WTC11 (cell line): ENCODE results near the gene ARMC9. TPM values are rescaled to one million over a fixed set of nuclear protein-coding genes. Genes with fewer than 3 reads are reported as not detected.

Experiments
- ATAC-seq: fragments of 200-7000 bp; cut with Tn5 transposase; 2 replicates; pipeline ENCODE4 v1.10.0; 2021; ENCODE audit warnings: mild to moderate bottlenecking, moderate library complexity
- CTCF ChIA-PET: fragments of 300-600 bp; sonication (Branson Sonifier 250); formaldehyde crosslinking; loops from one replicate; lab custom pipeline; 2021; ENCODE audit warnings: antibody characterized with exemption; lab: Charles Lee
- POLR2A ChIA-PET: fragments of 350-600 bp; sonication (Branson Sonifier 250); formaldehyde crosslinking; loops from one replicate; lab custom pipeline; 2021; ENCODE audit warnings: antibody characterized with exemption; lab: Charles Lee
- DNase-seq: peaks from one replicate; pipeline ENCODE4 v3.0.0; 2021; ENCODE audit warnings: low spot score
- H3K27ac Mint-ChIP-seq: 2 replicates; pipeline ENCODE4 v1.8.0; 2021; ENCODE audit warnings: mixed read lengths
- H3K27me3 Mint-ChIP-seq: 2 replicates; pipeline ENCODE4 v1.8.0; 2021; ENCODE audit warnings: low read depth, mild to moderate bottlenecking, moderate library complexity, mixed read lengths
- H3K36me3 Mint-ChIP-seq: 2 replicates; pipeline ENCODE4 v1.8.0; 2021; ENCODE audit warnings: mixed read lengths
- H3K4me1 Mint-ChIP-seq: 2 replicates; pipeline ENCODE4 v1.8.0; 2022; ENCODE audit warnings: mixed read lengths
- H3K4me3 Mint-ChIP-seq: 2 replicates; pipeline ENCODE4 v1.8.0; 2021; ENCODE audit warnings: mild to moderate bottlenecking, moderate library complexity, mixed read lengths
- H3K9me3 Mint-ChIP-seq: 2 replicates; pipeline ENCODE4 v1.8.0; 2021; ENCODE audit warnings: mixed read lengths
- ATF2 ChIP-seq: sonication (generic); formaldehyde crosslinking; IDR thresholded peaks from 2 replicates; pipeline ENCODE4 v1.8.1; 2022; ENCODE audit warnings: low read depth, missing genetic modification reagents, borderline replicate concordance
- ATF6 ChIP-seq: sonication (generic); formaldehyde crosslinking; IDR thresholded peaks from 2 replicates; pipeline ENCODE4 v1.8.1; 2023; ENCODE audit warnings: mild to moderate bottlenecking, missing genetic modification reagents
- CREM ChIP-seq: sonication (generic); formaldehyde crosslinking; IDR thresholded peaks from 2 replicates; pipeline ENCODE4 v1.8.1; 2022; ENCODE audit warnings: mild to moderate bottlenecking, missing genetic modification reagents, moderate library complexity
- ELF4 ChIP-seq: sonication (generic); formaldehyde crosslinking; IDR thresholded peaks from 2 replicates; pipeline ENCODE4 v1.8.1; 2022; ENCODE audit warnings: low read depth, mild to moderate bottlenecking, moderate library complexity, missing genetic modification reagents
- EMX1 ChIP-seq: fragments of 250-450 bp; sonication (Bioruptor Pico); IDR thresholded peaks from 2 replicates; pipeline ENCODE4 v1.8.0; 2021; ENCODE audit warnings: mild to moderate bottlenecking
- GRHL2 ChIP-seq: fragments of 250-450 bp; sonication (Bioruptor Pico); IDR thresholded peaks from 2 replicates; pipeline ENCODE4 v1.8.0; 2022; ENCODE audit warnings: mild to moderate bottlenecking, moderate library complexity; ENCODE audit not compliant: insufficient replicate concordance, severe bottlenecking
- GTF2I ChIP-seq: fragments of 250-450 bp; sonication (Bioruptor Pico); conservative IDR thresholded peaks from 2 replicates; pipeline ENCODE4 v1.4.0; 2021; ENCODE audit warnings: mild to moderate bottlenecking
- KAT7 ChIP-seq: sonication (generic); formaldehyde crosslinking; IDR thresholded peaks from 2 replicates; pipeline ENCODE4 v1.8.1; 2023; ENCODE audit warnings: missing genetic modification reagents, mild to moderate bottlenecking, borderline replicate concordance
- MXD4 ChIP-seq: fragments of 250-450 bp; sonication (Bioruptor Pico); IDR thresholded peaks from 2 replicates; pipeline ENCODE4 v1.8.0; 2021; ENCODE audit warnings: mild to moderate bottlenecking, moderate library complexity, borderline replicate concordance
- NFATC4 ChIP-seq: fragments of 250-450 bp; sonication (Bioruptor Pico); IDR thresholded peaks from 2 replicates; pipeline ENCODE4 v1.9.0; 2021; ENCODE audit warnings: mild to moderate bottlenecking
- NFYB ChIP-seq: sonication (generic); formaldehyde crosslinking; conservative IDR thresholded peaks from 2 replicates; pipeline ENCODE4 v1.8.0; 2022; ENCODE audit warnings: low read depth, missing genetic modification reagents
- NR1H2 ChIP-seq: sonication (generic); formaldehyde crosslinking; IDR thresholded peaks from 2 replicates; pipeline ENCODE4 v1.9.0; 2021; ENCODE audit warnings: mild to moderate bottlenecking, moderate library complexity, missing genetic modification reagents
- PRDM15 ChIP-seq: sonication (generic); formaldehyde crosslinking; IDR thresholded peaks from 2 replicates; pipeline ENCODE4 v1.8.0; 2022; ENCODE audit warnings: missing genetic modification reagents
- STAT6 ChIP-seq: sonication (generic); formaldehyde crosslinking; conservative IDR thresholded peaks from 2 replicates; pipeline ENCODE4 v1.8.1; 2023; ENCODE audit warnings: mild to moderate bottlenecking, low read depth, missing genetic modification reagents, moderate library complexity
- TCF7 ChIP-seq: sonication (generic); formaldehyde crosslinking; IDR thresholded peaks from 2 replicates; pipeline ENCODE4 v1.8.0; 2022; ENCODE audit warnings: mild to moderate bottlenecking, low read depth, missing genetic modification reagents, moderate library complexity
- TEAD1 ChIP-seq: sonication (generic); formaldehyde crosslinking; IDR thresholded peaks from 2 replicates; pipeline ENCODE4 v1.8.0; 2022; ENCODE audit warnings: mild to moderate bottlenecking, missing genetic modification reagents
- ZNF121 ChIP-seq: sonication (generic); formaldehyde crosslinking; IDR thresholded peaks from 2 replicates; pipeline ENCODE4 v1.8.0; 2023; ENCODE audit warnings: missing genetic modification reagents
- ZNF671 ChIP-seq: fragments of 250-450 bp; sonication (Bioruptor Pico); IDR thresholded peaks from 2 replicates; pipeline ENCODE4 v1.8.0; 2021; ENCODE audit warnings: mild to moderate bottlenecking
- total RNA-seq: library from RNA; stranded (reverse); gene quantifications from 3 replicates; pipeline ENCODE4 v1.2.3, GENCODE V29; 2021
- TF ChIP-seq, protein P1 (sequence below): fragments of 250-450 bp; sonication (Bioruptor Pico); conservative IDR thresholded peaks from 2 replicates; pipeline ENCODE4 v1.9.0; 2021; ENCODE audit warnings: mild to moderate bottlenecking
- TF ChIP-seq, protein P2 (sequence below): sonication (generic); formaldehyde crosslinking; IDR thresholded peaks from 2 replicates; pipeline ENCODE4 v1.8.1; 2023; ENCODE audit warnings: mild to moderate bottlenecking, missing genetic modification reagents, moderate library complexity
- TF ChIP-seq, protein P3 (sequence below): sonication (generic); formaldehyde crosslinking; IDR thresholded peaks from 2 replicates; pipeline ENCODE4 v1.8.1; 2023; ENCODE audit warnings: mild to moderate bottlenecking, missing genetic modification reagents, moderate library complexity

ARMC9 gene
- total RNA-seq, 1 experiment from 2014 or later, result 34.9 TPM

DNA sequence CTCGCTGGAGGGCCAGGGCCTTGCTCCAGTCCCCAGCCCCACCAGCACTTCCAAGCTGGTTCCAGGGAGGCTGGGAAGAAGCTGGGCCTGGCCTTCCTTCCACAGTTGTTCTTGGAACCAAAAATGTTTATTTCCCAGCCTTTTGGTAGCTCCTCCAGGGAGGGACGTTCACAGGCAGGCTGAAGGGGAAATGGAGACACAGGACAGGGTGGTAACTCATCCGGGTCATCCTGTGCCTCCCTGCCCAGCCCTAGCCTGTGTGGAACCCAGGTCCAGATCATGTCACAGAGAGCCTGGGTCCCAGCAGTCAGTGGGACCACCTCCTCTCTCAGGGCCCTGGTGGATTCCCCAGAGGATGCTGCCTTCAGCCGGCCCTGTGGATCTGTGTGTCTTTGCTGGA, 12.5 kb upstream of the ARMC9 start (continued):
- TF ChIP-seq STAT6 (CRISPR knock-in tag) (no peak), ZNF671 (CRISPR knock-in tag) (no peak), ATF6 (CRISPR knock-in tag) (no peak), ELF4 (no peak), MXD4 (no peak), NFATC4 (CRISPR knock-in tag) (no peak), ZNF121 (CRISPR knock-in tag) (no peak), GRHL2 (CRISPR knock-in tag) (no peak), TCF7 (no peak), GTF2I (CRISPR knock-in tag) (no peak), CREM (CRISPR knock-in tag) (no peak), NFYB (CRISPR knock-in tag) (no peak), EMX1 (no peak)
- TF ChIP-seq, protein P1, sequence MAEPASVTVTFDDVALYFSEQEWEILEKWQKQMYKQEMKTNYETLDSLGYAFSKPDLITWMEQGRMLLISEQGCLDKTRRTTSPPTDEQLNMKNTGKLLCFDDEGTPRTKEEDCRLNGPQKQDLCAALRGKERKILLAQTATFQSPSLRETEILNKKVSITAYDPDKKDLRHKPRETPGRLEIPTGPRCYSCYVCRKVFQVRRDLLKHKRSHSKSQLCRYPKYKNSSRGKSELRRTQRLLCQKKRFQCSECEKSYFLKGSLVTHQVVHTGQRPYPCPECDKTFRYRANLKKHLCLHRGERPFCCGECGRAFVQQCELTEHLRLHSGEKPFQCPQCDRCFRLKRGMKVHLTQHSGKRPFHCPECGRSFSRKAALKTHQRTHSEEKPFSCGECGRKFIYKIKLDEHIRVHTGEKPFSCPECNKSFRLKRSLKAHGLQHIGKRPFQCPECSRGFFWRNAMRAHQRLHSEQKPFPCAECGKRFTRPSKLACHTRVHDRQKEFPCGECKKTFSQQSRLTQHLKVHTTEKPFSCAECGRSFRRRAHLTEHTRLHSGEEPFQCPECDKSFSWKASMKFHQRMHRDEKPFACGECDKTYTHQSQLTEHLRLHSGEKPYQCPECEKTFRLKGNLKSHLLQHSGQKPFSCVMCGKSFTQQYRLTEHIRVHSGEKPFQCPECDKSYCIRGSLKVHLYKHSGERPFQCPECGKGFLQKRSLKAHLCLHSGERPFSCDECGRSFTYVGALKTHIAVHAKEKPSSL (CRISPR knock-in tag), result no peak

DNA sequence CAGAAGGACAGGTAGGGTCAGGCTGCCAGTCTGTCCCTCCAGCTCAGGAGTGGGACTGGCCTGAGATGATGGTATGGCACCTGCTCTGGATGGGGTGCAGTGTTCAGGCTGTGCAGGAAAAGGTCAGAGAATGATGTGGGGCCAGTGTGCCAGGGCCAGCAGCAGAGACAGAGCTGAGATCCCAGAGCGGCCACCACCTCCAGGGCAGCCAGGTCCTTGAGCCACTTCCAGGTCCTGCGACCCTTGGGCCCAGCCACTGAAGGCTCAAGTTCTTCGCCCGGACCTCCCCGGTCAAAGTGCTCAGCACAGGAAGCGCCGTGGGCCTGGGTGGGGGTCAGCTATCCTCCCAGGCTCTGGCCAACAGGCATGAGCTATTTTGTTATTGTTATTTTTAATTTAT, 12.1 kb upstream of the ARMC9 start:
- Mint-ChIP-seq H3K27ac (no peak overlapping the region), H3K9me3 (0 out of 2 replicates have a peak, but pooled peaks cover 4% of the 10 kb centered on the region), H3K4me1 (peaks cover 30% of the 10 kb centered on the region), H3K27me3 (no peaks in the 10 kb centered on the region), H3K36me3 (no peaks in the 10 kb centered on the region), H3K4me3 (no peak overlapping the region)
- POLR2A ChIA-PET, result no interaction called here
- ATAC-seq (no peak), DNase-seq (no peak)
- CTCF ChIA-PET, result interaction anchor here (1.7 kb wide), 1 partner anchor 226 kb away, joined by 4 read pairs; no protein-coding TSS in a partner anchor
- TF ChIP-seq, protein P2, sequence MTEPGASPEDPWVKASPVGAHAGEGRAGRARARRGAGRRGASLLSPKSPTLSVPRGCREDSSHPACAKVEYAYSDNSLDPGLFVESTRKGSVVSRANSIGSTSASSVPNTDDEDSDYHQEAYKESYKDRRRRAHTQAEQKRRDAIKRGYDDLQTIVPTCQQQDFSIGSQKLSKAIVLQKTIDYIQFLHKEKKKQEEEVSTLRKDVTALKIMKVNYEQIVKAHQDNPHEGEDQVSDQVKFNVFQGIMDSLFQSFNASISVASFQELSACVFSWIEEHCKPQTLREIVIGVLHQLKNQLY, result no peak
- TF ChIP-seq, protein P3, sequence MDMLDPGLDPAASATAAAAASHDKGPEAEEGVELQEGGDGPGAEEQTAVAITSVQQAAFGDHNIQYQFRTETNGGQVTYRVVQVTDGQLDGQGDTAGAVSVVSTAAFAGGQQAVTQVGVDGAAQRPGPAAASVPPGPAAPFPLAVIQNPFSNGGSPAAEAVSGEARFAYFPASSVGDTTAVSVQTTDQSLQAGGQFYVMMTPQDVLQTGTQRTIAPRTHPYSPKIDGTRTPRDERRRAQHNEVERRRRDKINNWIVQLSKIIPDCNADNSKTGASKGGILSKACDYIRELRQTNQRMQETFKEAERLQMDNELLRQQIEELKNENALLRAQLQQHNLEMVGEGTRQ, result no peak
- TF ChIP-seq KAT7 (CRISPR knock-in tag), result no peak
- TF ChIP-seq TEAD1 (CRISPR knock-in tag), result no peak
- no peak for TF ChIP-seq ATF2 (CRISPR knock-in tag)
- no peak for TF ChIP-seq PRDM15
- no peak for TF ChIP-seq NR1H2 (CRISPR knock-in tag)
- no peak for TF ChIP-seq STAT6 (CRISPR knock-in tag)
- no peak for TF ChIP-seq EMX1
